Stimulated activated CD8-positive, alpha-beta memory T cell treated with anti-CD3 and anti-CD28 coated beads, Interleukin-4, amount 100 ng/mL, for 4 hours (primary cell): ENCODE measurements around the gene NEK7.

Experiments used
- DNase-seq, 2 donors: peaks; one replicate each; pipeline ENCODE4 v3.0.0-alpha.2; 2020; ENCODE audit warnings: low read depth in 2 of 2, low spot score in 1 of 2

The NEK7 gene

GRCh38 chr1:198141668-198142351 is 15.0 kb upstream of the NEK7 start:
- no peak for DNase-seq

GRCh38 chr1:198143797-198144196 is 13.0 kb upstream of the NEK7 start:
- no peak for DNase-seq

DNA sequence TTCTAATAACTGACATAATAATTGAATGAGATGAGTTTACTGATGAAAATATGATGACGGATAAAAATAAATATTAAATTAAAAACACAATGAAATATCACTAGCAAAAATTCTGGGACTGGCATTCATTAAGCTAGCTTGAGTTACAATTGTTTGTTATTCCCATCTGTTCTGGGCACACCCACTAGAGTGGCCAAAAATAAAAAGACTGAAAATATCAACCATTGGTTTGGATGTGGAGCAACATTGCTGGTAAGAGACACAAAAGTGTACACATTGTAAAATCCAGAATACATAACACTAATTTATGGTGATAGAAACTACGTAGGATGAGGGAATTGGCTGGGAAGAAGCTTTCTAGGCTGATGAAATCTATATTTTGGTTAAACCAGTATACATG is 9.6 kb upstream of the NEK7 start:
- DNase-seq, result no peak

- DNase-seq, result no peak
These were observed 6.4 kb upstream of the NEK7 start for GRCh38 chr1:198150369-198150768.

DNA sequence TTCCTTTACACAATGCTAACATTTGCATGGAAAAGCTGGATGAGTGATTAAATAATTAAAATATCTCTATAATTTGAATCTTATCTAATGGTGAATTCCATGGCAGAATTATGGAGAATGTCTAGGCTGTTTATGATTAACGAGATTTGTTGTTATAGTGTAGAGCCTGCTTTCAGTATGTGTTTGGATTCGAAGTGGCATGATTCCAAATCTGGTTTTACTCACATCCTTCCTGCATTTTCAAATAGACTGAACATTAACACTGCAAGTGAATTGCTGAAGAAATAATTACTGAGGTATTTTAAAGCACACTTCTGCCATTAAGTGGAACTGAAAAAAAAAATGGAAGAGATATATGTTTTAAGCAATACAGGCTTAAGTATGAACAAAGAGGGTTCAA is 5.1 kb upstream of the NEK7 start:
- no peak for DNase-seq

- DNase-seq, result no peak
These were observed 3.7 kb upstream of the NEK7 start for GRCh38 chr1:198153103-198153502.

DNA sequence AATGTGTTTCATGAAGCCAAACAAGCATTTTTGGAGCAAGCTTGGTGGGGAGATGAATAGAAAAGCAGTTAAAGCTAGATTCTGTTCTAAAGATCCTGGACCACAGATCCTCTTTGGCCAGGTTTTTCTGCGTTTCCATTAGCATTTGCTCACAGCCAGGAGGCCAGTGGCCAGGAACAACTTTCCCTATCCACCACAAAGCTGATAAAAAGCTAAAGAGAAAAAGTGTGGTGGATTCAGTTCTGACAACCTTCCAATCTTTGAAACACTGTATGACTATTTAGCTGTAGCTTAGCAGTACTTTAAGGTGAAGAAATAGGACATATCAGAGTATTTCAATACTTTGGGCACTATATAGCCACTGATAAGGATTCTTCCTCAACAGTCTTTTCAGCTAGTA is 3.0 kb upstream of the NEK7 start:
- DNase-seq, result no peak

- no peak for DNase-seq
These were observed 1.5 kb upstream of the NEK7 start for GRCh38 chr1:198155253-198155652.

GRCh38 chr1:198156111-198156744 is 570 bp upstream of the NEK7 start:
- peak; percentile 40 to 42 for DNase-seq

- peak; percentile 49 to 63 for DNase-seq
These were observed 546 bp downstream of the NEK7 start for GRCh38 chr1:198157241-198157846.

DNA sequence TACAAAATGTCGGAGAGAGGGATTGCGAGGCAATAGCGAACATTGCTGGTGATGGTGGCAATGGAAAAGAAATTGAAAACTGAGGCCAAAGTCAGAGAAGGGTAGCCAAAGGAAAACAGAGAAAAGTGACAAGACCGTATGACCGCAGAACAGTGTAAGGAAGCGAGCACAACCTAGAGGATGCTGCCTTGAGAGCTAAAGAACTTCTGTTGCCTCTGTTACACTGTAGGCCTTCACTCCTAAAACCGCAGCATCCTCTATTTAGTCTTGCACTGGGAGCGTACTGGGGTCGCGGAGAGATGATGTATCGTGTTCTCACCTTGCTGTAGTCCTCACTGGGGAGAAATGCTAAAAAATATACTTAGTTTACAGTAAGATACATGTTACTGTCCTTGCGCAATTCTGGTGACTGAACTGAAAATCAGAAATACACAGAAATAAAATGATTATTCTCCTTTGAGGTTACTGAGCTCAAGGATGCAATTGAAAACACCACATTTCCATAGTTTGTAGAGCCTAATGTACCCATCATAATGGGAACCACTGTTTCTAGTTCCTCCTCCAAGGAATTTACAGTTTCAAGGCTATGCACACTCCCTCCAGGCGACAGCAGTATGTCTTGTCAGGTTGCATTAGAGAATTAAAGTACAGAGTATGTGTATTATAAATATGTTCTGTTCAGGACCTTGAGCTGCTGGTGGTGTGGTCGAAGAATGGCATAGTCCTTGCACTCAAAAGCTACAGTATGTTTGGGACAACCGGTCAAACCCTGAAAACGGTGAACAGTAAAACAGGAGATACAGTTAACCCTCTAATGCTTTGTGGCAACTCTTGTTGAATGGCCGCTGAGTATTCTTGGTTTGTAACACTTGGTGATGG is 1.3 kb downstream of the NEK7 start:
- DNase-seq, result no peak

GRCh38 chr1:198158735-198159589 is 2.2 kb downstream of the NEK7 start:
- peak; percentile 67 to 75 for DNase-seq

- DNase-seq, result no peak
These were observed 3.4 kb downstream of the NEK7 start for GRCh38 chr1:198160222-198160621.

GRCh38 chr1:198160946-198161614 is 4.3 kb downstream of the NEK7 start:
- no peak for DNase-seq

DNA sequence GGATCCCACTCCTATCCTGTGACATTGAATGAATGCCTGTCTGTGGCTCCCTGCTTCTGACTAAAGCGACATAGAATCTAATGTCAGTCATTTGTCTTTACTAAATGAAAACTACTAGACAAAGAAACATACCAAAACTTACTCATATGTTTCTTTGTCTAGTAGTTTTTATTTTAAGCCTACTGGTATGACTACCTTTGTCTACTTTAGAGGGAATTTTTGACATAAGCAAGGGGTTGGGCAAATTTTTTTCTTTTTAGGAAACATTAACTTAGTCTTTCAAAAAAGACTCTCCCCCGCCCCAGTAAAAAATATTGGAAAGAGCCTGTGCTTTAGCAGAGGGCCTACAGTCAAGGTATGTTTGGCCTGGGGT is 4.9 kb downstream of the NEK7 start:
- no peak for DNase-seq

- DNase-seq, result no peak
These were observed 5.4 kb downstream of the NEK7 start for GRCh38 chr1:198162091-198162767.

- no peak for DNase-seq
These were observed 9.3 kb downstream of the NEK7 start for GRCh38 chr1:198165927-198166647.

DNA sequence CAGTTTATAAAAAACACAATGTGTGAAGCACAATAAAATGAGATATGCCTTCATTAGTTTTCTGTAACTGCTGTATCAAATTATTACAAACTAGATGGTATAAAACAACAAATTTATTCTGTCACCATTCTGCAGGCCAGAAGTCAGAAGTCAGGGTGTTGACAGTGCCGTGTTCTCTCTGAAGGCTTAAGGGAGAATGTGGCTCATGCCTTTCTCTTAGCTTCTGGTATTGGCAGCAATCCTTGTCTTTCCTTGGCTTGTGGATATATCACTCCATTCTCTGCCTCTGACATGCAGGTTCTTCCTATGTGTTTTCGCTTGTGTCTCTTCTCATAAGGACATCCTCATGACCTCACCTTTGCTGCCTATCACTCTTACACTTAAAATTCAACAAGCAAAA is 10.1 kb downstream of the NEK7 start:
- no peak for DNase-seq

DNA sequence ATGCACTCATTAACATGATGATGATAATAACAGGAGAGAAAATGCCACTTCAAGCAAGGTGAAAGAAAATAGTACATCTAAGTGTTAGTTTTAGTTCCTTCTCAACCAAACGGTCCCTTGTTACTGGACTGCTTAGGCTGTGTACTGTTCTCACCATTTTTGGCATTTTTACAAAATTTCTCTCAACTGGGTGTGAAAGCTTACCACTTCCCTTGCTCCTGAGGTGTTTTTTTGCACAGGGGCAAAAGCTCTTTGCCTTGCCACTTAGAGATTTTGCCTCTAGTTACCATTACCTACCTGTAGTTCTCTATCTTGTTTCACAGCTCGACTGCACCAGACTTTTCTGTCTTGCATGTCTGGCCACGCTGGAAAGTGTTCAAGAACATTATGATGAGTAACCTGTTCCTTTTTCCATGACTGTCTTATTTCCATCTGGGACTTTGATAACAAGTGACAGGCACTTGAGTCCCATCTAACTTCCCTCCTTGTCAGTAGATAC is 10.7 kb downstream of the NEK7 start:
- DNase-seq, result no peak
